Keratinocyte (primary cell): Measurements from ENCODE around the gene CBX7.

ENCODE experiments used
- EZH2 ChIP-seq: IDR thresholded peaks from one replicate; pipeline ENCODE4 v1.6.1; 2012; ENCODE audit warnings: inconsistent platforms, mild to moderate bottlenecking, low read length, moderate library complexity
- TF ChIP-seq, protein P1 (sequence below), 3 experiments: IDR thresholded peaks in 1 of 3; conservative IDR thresholded peaks in 1 of 3; optimal IDR thresholded peaks in 1 of 3; 2 replicates in 2 of 3; 3 replicates in 1 of 3; pipeline versions ENCODE3 to v1.5.1; 2011; ENCODE audit warnings: low read length in 3 of 3, mild to moderate bottlenecking in 3 of 3, moderate library complexity in 2 of 3, control low read depth in 1 of 3, inconsistent platforms in 1 of 3; ENCODE audit not compliant: insufficient read depth in 2 of 3; ENCODE audit errors: extremely low read depth in 1 of 3

DNA sequence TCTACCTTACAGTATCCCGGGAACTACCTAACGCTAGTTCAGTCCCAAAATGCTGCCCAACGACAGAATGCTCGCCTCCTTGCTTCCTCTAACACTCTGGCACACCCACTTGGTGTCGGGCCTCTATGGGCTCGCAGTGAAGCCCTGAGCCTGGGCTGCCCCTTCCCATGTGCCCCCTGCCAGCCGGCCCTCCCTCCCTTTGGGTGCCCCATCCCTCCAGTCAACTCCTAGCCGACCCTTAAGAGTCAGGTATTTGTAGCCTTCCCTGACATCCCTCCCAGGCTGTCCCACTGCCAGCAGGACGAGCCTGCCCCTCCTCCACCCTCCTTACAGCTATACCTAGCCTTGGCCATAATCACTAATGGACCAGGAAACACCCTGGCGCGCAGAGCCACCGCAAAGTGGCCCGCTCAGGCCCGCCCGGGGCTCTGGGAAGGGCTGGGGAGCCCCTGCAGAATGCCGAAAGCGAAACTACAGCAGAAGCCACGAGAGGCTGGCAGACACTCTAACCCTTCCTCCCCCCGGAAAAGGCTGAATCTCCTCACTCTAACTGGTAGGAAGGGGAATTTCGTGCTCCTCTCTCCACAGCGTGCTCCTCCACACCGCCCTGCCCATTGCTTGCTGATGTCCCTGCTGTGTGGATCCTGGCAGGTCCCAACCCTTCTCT lies 8.2 kb downstream of the CBX7 start:
- TF ChIP-seq, protein P1, sequence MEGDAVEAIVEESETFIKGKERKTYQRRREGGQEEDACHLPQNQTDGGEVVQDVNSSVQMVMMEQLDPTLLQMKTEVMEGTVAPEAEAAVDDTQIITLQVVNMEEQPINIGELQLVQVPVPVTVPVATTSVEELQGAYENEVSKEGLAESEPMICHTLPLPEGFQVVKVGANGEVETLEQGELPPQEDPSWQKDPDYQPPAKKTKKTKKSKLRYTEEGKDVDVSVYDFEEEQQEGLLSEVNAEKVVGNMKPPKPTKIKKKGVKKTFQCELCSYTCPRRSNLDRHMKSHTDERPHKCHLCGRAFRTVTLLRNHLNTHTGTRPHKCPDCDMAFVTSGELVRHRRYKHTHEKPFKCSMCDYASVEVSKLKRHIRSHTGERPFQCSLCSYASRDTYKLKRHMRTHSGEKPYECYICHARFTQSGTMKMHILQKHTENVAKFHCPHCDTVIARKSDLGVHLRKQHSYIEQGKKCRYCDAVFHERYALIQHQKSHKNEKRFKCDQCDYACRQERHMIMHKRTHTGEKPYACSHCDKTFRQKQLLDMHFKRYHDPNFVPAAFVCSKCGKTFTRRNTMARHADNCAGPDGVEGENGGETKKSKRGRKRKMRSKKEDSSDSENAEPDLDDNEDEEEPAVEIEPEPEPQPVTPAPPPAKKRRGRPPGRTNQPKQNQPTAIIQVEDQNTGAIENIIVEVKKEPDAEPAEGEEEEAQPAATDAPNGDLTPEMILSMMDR (optimal IDR thresholded peaks at IDR 0.05 in 1 of 3, IDR thresholded peaks at IDR 0.05 in 1 of 3, conservative IDR thresholded peaks at IDR 0.05 in 1 of 3; ENCODE audit: extremely low read depth in 1 of 3, insufficient read depth in 2 of 3, low read length in 3 of 3): no peak
- no peak for TF ChIP-seq EZH2
